Endothelial cell of umbilical vein (primary cell): Measurements from ENCODE around the gene KCNIP3. TPM values are rescaled to one million over a fixed set of nuclear protein-coding genes. Genes with fewer than 3 reads are reported as not detected.

Experiments
- BruUV-seq: library from RNA; stranded (reverse); fragments of 400-500 nt; replicated peaks from 2 replicates; lab custom pipeline; 2021; lab: Mats Ljungman, UMichigan
- CTCF ChIA-PET: fragments of 300-600, 350-600 bp; sonication (Branson Sonifier 250); formaldehyde crosslinking; loops from one replicate; lab custom pipeline; 2021; ENCODE audit warnings: antibody characterized with exemption, inconsistent platforms; lab: Charles Lee
- POLR2A ChIA-PET: fragments of 300-600, 350-600 bp; sonication (Branson Sonifier 250); formaldehyde crosslinking; loops from one replicate; lab custom pipeline; 2021; ENCODE audit warnings: antibody characterized with exemption, inconsistent platforms; lab: Charles Lee
- DNase-seq: peaks from one replicate; pipeline ENCODE4 v3.0.0-alpha.2; 2011; ENCODE audit warnings: low read depth, low spot score
- FAIRE-seq: peaks from 2 replicates; lab custom pipeline; 2011; peaks lifted over from hg19 to GRCh38; lab: Jason Lieb, UNC
- H2AFZ ChIP-seq: 2 replicates; pipeline ENCODE4 v1.6.0; 2012; ENCODE audit warnings: low read depth, low read length, control low read depth, inconsistent platforms
- H3K27ac ChIP-seq: 2 replicates; pipeline ENCODE4 v1.5.1; 2011; ENCODE audit warnings: low read depth, mild to moderate bottlenecking, control low read depth, low read length, moderate library complexity; ENCODE audit not compliant: insufficient read depth
- H3K27me3 ChIP-seq, 2 experiments: 2 replicates each; pipeline versions ENCODE4 v1.6.0 to v1.6.1; 2011; ENCODE audit warnings: low read length in 2 of 2, mixed read lengths in 1 of 2; ENCODE audit not compliant: control insufficient read depth in 2 of 2, insufficient read depth in 2 of 2
- H3K36me3 ChIP-seq, 2 experiments: 2 replicates in 1 of 2; 3 replicates in 1 of 2; pipeline ENCODE4 v1.5.1; 2011; ENCODE audit warnings: low read length in 2 of 2, mild to moderate bottlenecking in 1 of 2, moderate library complexity in 1 of 2; ENCODE audit not compliant: control insufficient read depth in 2 of 2, insufficient read depth in 2 of 2; ENCODE audit errors: extremely low read depth in 1 of 2
- H3K4me1 ChIP-seq: 3 replicates; pipeline ENCODE4 v1.5.1; 2011; ENCODE audit warnings: mild to moderate bottlenecking, low read length; ENCODE audit not compliant: control insufficient read depth, insufficient read depth; ENCODE audit errors: extremely low read depth
- H3K4me2 ChIP-seq: 2 replicates; pipeline ENCODE4 v1.6.1; 2011; ENCODE audit warnings: low read length, control low read depth, mixed read lengths; ENCODE audit not compliant: insufficient read depth
- H3K4me3 ChIP-seq, 3 experiments: fragments of 200-600 bp in 1 of 3; sonication (generic), shearing (Covaris generic) in 1 of 3; replicated peaks in 1 of 3; 2 replicates each; pipeline ENCODE4 v1.5.1; 2011 to 2016; ENCODE audit warnings: control low read depth in 3 of 3, low read length in 3 of 3, mild to moderate bottlenecking in 2 of 3, inconsistent platforms in 1 of 3, low read depth in 1 of 3, moderate library complexity in 1 of 3; ENCODE audit not compliant: insufficient read depth in 1 of 3
- H3K79me2 ChIP-seq: 2 replicates; pipeline ENCODE4 v1.6.0; 2012; ENCODE audit warnings: low read length, inconsistent platforms; ENCODE audit not compliant: control insufficient read depth, insufficient read depth
- H3K9ac ChIP-seq: replicated peaks from 2 replicates; pipeline ENCODE3; 2011; ENCODE audit warnings: low read length, control low read depth; ENCODE audit not compliant: insufficient read depth; ENCODE audit errors: extremely low read depth
- H3K9me1 ChIP-seq: replicated peaks from 3 replicates; pipeline ENCODE4 v1.6.0; 2011; ENCODE audit warnings: mild to moderate bottlenecking, low read length; ENCODE audit not compliant: control insufficient read depth, insufficient read depth; ENCODE audit errors: extremely low read depth
- H3K9me3 ChIP-seq: replicated peaks from 2 replicates; pipeline ENCODE4 v1.5.1; 2012; ENCODE audit warnings: low read length, inconsistent platforms; ENCODE audit not compliant: control insufficient read depth, insufficient read depth
- H4K20me1 ChIP-seq: replicated peaks from 2 replicates; pipeline ENCODE3; 2011; ENCODE audit warnings: mild to moderate bottlenecking, low read length; ENCODE audit not compliant: control insufficient read depth, insufficient read depth; ENCODE audit errors: extremely low read depth
- EZH2 ChIP-seq: IDR thresholded peaks from 2 replicates; pipeline ENCODE4 v1.6.1; 2012; ENCODE audit warnings: borderline replicate concordance, low read depth, mild to moderate bottlenecking, moderate library complexity, low read length, inconsistent platforms; ENCODE audit not compliant: severe bottlenecking
- FOS ChIP-seq: IDR thresholded peaks from 2 replicates; pipeline ENCODE4 v1.6.1; 2011; ENCODE audit warnings: mild to moderate bottlenecking, low read length, moderate library complexity, borderline replicate concordance; ENCODE audit not compliant: insufficient read depth
- GATA2 ChIP-seq: IDR thresholded peaks from 2 replicates; pipeline ENCODE4 v1.7.0; 2011; ENCODE audit warnings: low read depth, mild to moderate bottlenecking, moderate library complexity, mixed read lengths, low read length; ENCODE audit not compliant: insufficient read length, insufficient read depth
- JUN ChIP-seq: IDR thresholded peaks from 2 replicates; pipeline ENCODE4 v1.6.1; 2011; ENCODE audit warnings: borderline replicate concordance, low read depth; ENCODE audit not compliant: insufficient read length, insufficient read depth
- MYC ChIP-seq: IDR thresholded peaks from one replicate; pipeline ENCODE4 v1.6.1; 2011; ENCODE audit warnings: mild to moderate bottlenecking, low read depth, low read length
- POLR2A ChIP-seq: IDR thresholded peaks from 2 replicates; pipeline ENCODE4 v1.6.1; 2012; ENCODE audit warnings: low read depth, mild to moderate bottlenecking, control low read depth, low read length
- POLR2AphosphoS5 ChIP-seq: IDR thresholded peaks from 2 replicates; pipeline ENCODE4 v1.6.1; 2012; ENCODE audit warnings: low read depth, mild to moderate bottlenecking, control low read depth, low read length, moderate library complexity; ENCODE audit not compliant: insufficient read depth
- dilution Hi-C: fragments of 300-500 bp; cut with MboI; formaldehyde crosslinking; loops from one replicate; pipeline ENCODE4 v1.15.0; 2019; ENCODE audit warnings: low sequenced_read_pairs; ENCODE audit not compliant: extremely low pct_ligation_motif_present
- intact Hi-C: fragments of 100-400 bp; cut with micrococcal nuclease; formaldehyde crosslinking; loops from one replicate; pipeline ENCODE4 v1.10.0; 2022
- polyA plus RNA-seq, 4 experiments: library from polyadenylated mRNA; depleted of rRNA in 3 of 4; stranded (reverse) in 3 of 4; unstranded in 1 of 4; fragments of >200 nt; gene quantifications; 2 replicates each; pipeline versions ENCODE4 v1.2.1 to v1.2.3, GENCODE V29; 2011 to 2012; ENCODE audit warnings: missing spikeins in 1 of 4
- total RNA-seq: library from RNA; stranded (reverse); gene quantifications from 2 replicates; pipeline ENCODE4 v1.2.3, GENCODE V29; 2021
- TF ChIP-seq, protein P1 (sequence below): IDR thresholded peaks from 2 replicates; pipeline ENCODE4 v1.6.1; 2011; ENCODE audit not compliant: insufficient read depth, insufficient read length
- TF ChIP-seq, protein P2 (sequence below), 2 donors: IDR thresholded peaks; 1 replicate in 1 of 2; 2 replicates in 1 of 2; pipeline ENCODE4 v1.5.1; 2011; ENCODE audit warnings: low read length in 2 of 2, mild to moderate bottlenecking in 2 of 2, moderate library complexity in 2 of 2, control low read depth in 1 of 2, inconsistent platforms in 1 of 2, low read depth in 1 of 2; ENCODE audit not compliant: insufficient read depth in 1 of 2; ENCODE audit errors: extremely low read depth in 1 of 2

Gene KCNIP3
- total and polyA plus RNA-seq, 2 donors (not counting 3 experiments of a cell fraction or from before 2014, with no cell fraction given) = 0.12 to 0.62 TPM

- no peaks in the 10 kb centered on the region for H3K9me1 ChIP-seq
- FAIRE-seq (no peak), DNase-seq (no peak)
- H4K20me1 ChIP-seq = no peaks in the 10 kb centered on the region
- no peaks in the 10 kb centered on the region for H3K9me3 ChIP-seq
- dilution Hi-C loops (no loop called here), intact Hi-C loops (no loop called here)
- no peak overlapping the region for H3K27ac ChIP-seq
- no peak overlapping the region for H3K9ac ChIP-seq
- no peak for TF ChIP-seq GATA2
- TF ChIP-seq, protein P1, sequence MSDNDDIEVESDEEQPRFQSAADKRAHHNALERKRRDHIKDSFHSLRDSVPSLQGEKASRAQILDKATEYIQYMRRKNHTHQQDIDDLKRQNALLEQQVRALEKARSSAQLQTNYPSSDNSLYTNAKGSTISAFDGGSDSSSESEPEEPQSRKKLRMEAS = no peak
- TF ChIP-seq FOS = no peak
- TF ChIP-seq JUN = no peak
- TF ChIP-seq, protein P2, sequence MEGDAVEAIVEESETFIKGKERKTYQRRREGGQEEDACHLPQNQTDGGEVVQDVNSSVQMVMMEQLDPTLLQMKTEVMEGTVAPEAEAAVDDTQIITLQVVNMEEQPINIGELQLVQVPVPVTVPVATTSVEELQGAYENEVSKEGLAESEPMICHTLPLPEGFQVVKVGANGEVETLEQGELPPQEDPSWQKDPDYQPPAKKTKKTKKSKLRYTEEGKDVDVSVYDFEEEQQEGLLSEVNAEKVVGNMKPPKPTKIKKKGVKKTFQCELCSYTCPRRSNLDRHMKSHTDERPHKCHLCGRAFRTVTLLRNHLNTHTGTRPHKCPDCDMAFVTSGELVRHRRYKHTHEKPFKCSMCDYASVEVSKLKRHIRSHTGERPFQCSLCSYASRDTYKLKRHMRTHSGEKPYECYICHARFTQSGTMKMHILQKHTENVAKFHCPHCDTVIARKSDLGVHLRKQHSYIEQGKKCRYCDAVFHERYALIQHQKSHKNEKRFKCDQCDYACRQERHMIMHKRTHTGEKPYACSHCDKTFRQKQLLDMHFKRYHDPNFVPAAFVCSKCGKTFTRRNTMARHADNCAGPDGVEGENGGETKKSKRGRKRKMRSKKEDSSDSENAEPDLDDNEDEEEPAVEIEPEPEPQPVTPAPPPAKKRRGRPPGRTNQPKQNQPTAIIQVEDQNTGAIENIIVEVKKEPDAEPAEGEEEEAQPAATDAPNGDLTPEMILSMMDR (IDR thresholded peaks at IDR 0.05; ENCODE audit: extremely low read depth in 1 of 2, insufficient read depth in 1 of 2, low read depth in 1 of 2, low read length in 2 of 2) = no peak
- no peak for TF ChIP-seq POLR2AphosphoS5
- TF ChIP-seq POLR2A = no peak
- no peak for TF ChIP-seq MYC
- TF ChIP-seq EZH2 = no peak
- no peak overlapping the region for H3K4me2 ChIP-seq
- no peak overlapping the region for H2AFZ ChIP-seq
- BruUV-seq = no TSS peak
- no peaks in the 10 kb centered on the region for H3K79me2 ChIP-seq
- POLR2A ChIA-PET = no interaction called here
- no peaks in the 10 kb centered on the region for H3K27me3 ChIP-seq
- H3K4me3 ChIP-seq = no peak overlapping the region
- H3K36me3 ChIP-seq = no peaks in the 10 kb centered on the region
- CTCF ChIA-PET = no interaction called here
- H3K4me1 ChIP-seq = no peaks in the 10 kb centered on the region
Measured at GRCh38 chr2:95318431-95319220, 21.5 kb downstream of the KCNIP3 start.
